CD4-positive, alpha-beta T cell (primary cell): ENCODE measurements around the gene MYH3. TPM values are rescaled to one million over a fixed set of nuclear protein-coding genes. Genes with fewer than 3 reads are reported as not detected.
"Not testable (repeated sequence)": the region's sequence is repeated elsewhere in the genome, so short reads cannot be mapped to it uniquely, and the experiment has no call there.

Experiments used
- ATAC-seq: fragments of 200-7000 bp; cut with Tn5 transposase; one replicate; pipeline ENCODE4 v1.10.0; 2022; ENCODE audit warnings: mild to moderate bottlenecking; ENCODE audit not compliant: poor library complexity
- CTCF ChIA-PET: fragments of 350-600 bp; sonication (Branson Sonifier 250); formaldehyde crosslinking; loops from one replicate; lab custom pipeline; 2021; ENCODE audit warnings: antibody characterized with exemption, inconsistent platforms; lab: Charles Lee
- POLR2A ChIA-PET: fragments of 350-600 bp; sonication (Branson Sonifier 250); formaldehyde crosslinking; loops from one replicate; lab custom pipeline; 2021; ENCODE audit warnings: antibody characterized with exemption, inconsistent platforms; lab: Charles Lee
- DNase-seq, 14 experiments: peaks; one replicate each; pipeline ENCODE4 v3.0.0-alpha.2; 2013 to 2020; ENCODE audit warnings: mixed read lengths in 2 of 14
- H3K27ac ChIP-seq, 2 donors: one replicate each; pipeline versions ENCODE4 v1.5.1 to v1.7.0; 2013; ENCODE audit warnings: low read length in 2 of 2, low read depth in 1 of 2, mild to moderate bottlenecking in 1 of 2
- H3K27me3 ChIP-seq, 2 experiments: 1 replicate in 1 of 2; 2 replicates in 1 of 2; pipeline versions ENCODE4 v1.6.1 to v1.7.0; 2013; ENCODE audit warnings: low read length in 2 of 2, control low read depth in 1 of 2, mild to moderate bottlenecking in 1 of 2, moderate library complexity in 1 of 2; ENCODE audit not compliant: insufficient read depth in 2 of 2, control insufficient read depth in 1 of 2
- H3K36me3 ChIP-seq: one replicate; pipeline ENCODE4 v1.6.1; 2013; ENCODE audit warnings: low read length, control low read depth; ENCODE audit not compliant: insufficient read depth
- H3K4me1 ChIP-seq: one replicate; pipeline ENCODE4 v1.6.1; 2013; ENCODE audit warnings: low read length, control low read depth; ENCODE audit not compliant: insufficient read depth
- H3K4me3 ChIP-seq: one replicate; pipeline ENCODE4 v1.5.1; 2013; ENCODE audit warnings: mild to moderate bottlenecking, low read length, moderate library complexity
- H3K9me3 ChIP-seq, 2 experiments: 1 replicate in 1 of 2; 2 replicates in 1 of 2; pipeline versions ENCODE4 v1.6.1 to v1.7.0; 2013; ENCODE audit warnings: low read length in 2 of 2, mild to moderate bottlenecking in 2 of 2, control low read depth in 1 of 2, moderate library complexity in 1 of 2; ENCODE audit not compliant: control insufficient read depth in 1 of 2, insufficient read depth in 1 of 2
- H3K27ac Mint-ChIP-seq: one replicate; pipeline ENCODE4 v1.8.0; 2020; ENCODE audit warnings: mixed read lengths
- H3K27me3 Mint-ChIP-seq: one replicate; pipeline ENCODE4 v1.8.0; 2021; ENCODE audit warnings: mixed read lengths
- H3K36me3 Mint-ChIP-seq: one replicate; pipeline ENCODE4 v1.8.0; 2021; ENCODE audit warnings: low read depth, mixed read lengths
- H3K4me1 Mint-ChIP-seq: one replicate; pipeline ENCODE4 v1.8.0; 2021; ENCODE audit warnings: low read depth, mixed read lengths
- H3K4me3 Mint-ChIP-seq: one replicate; pipeline ENCODE4 v1.8.0; 2020; ENCODE audit warnings: mild to moderate bottlenecking, mixed read lengths
- H3K9me3 Mint-ChIP-seq: one replicate; pipeline ENCODE4 v1.8.0; 2020; ENCODE audit warnings: mixed read lengths
- CTCF ChIP-seq: fragments of 200-600 bp; IDR thresholded peaks from one replicate; pipeline ENCODE4 v1.8.0; 2022; ENCODE audit warnings: antibody characterized with exemption, mild to moderate bottlenecking
- intact Hi-C, 2 experiments: fragments of 100-400 bp; cut with DNase I in 1 of 2; cut with micrococcal nuclease in 1 of 2; formaldehyde crosslinking; loops; one replicate each; pipeline versions ENCODE4 v1.15.1 to v1.9.0; 2023 to 2025; cut with DNase I, micrococcal nuclease
- total RNA-seq, 174 experiments: library from RNA in 2 of 174; stranded (reverse) in 2 of 174; gene quantifications; one replicate each; pipeline ENCODE4 v1.2.3 and lab custom pipeline; 2021 to 2026

The MYH3 gene
- total RNA-seq, 2 experiments from 2014 or later: 5.4 to 5.6 TPM

- H3K36me3 ChIP-seq: peaks cover 6% of the 10 kb centered on the region
- Mint-ChIP-seq H3K4me1 (peaks cover 72% of the 10 kb centered on the region), H3K9me3 (no peaks in the 10 kb centered on the region), H3K27me3 (no peaks in the 10 kb centered on the region), H3K4me3 (peak overlapping the region; percentile 84), H3K27ac (peak overlapping the region; percentile 95), H3K36me3 (peaks cover 68% of the 10 kb centered on the region)
- POLR2A ChIA-PET: interaction anchor here (0.8 to 2.1 kb wide), 9 partner anchors 12 to 1297 kb away, joined by 3 to 8 read pairs (median 5); partner anchors contain the start of genes TMEM220 and ZNF18
- CTCF ChIA-PET: interaction anchor here (1.8 kb wide), 1 partner anchor 16 kb away, joined by 10 read pairs; no protein-coding TSS in a partner anchor
- peak in 11 of 14 experiments; percentile 2 to 78 (median 15) for DNase-seq
- H3K9me3 ChIP-seq: no peaks in the 10 kb centered on the region
- intact Hi-C loops: loop anchor here in 1 of 2 experiments (5.0 kb wide), 1 partner anchor 1322 kb away; the partner anchor contains the start of gene MAP2K4
- peak; percentile 58 for ATAC-seq
- peaks cover 46% of the 10 kb centered on the region for H3K4me1 ChIP-seq
- TF ChIP-seq CTCF: no peak
- H3K4me3 ChIP-seq: peak overlapping the region; percentile 27
- H3K27me3 ChIP-seq: no peaks in the 10 kb centered on the region
- peak overlapping the region; percentile 59 to 67 for H3K27ac ChIP-seq
Observed at GRCh38 chr17:10699856-10700255, 42.7 kb upstream of the MYH3 start.

DNA sequence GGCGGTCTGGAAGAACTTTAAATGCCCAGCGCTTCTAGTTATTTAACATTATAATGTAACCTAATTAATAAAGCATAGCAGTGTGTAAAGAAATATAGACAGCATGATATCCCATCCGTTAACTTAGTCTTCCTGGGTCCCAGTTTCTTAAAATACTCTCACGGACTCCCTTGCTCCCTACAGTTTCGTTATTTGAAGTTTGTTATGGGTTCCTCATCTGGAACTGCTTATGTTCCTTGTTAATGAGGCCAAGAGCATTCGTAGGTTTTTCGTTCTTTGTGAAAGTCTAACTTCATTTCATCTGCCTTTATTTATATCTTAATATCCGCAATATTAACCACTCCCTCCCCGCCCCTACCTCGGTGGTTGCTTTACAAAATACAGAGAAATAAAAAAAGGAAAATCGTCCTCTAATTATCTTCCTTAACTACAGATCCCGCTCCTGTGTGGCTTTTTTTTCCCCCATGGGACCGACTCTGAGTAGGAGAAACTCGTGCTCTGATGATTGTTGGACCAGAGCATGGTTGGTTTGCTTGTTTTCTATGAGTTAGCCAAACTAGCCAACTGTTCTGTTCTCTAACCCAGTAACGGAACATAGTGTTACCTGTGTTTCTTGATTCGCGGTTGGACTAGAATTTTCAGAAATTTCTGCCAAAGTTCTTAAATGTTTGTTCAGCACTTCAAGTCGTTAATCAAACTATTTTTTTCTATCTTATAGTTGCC, 41.1 kb upstream of the MYH3 start:
- Mint-ChIP-seq H3K27me3 (no peaks in the 10 kb centered on the region), H3K4me1 (peaks cover 71% of the 10 kb centered on the region), H3K4me3 (peak overlapping the region; percentile 94), H3K36me3 (peaks cover 71% of the 10 kb centered on the region), H3K9me3 (no peaks in the 10 kb centered on the region), H3K27ac (peak overlapping the region; percentile 95)
- intact Hi-C loops: loop anchor here in 1 of 2 experiments (5.0 kb wide), 1 partner anchor 1324 kb away; the partner anchor contains the start of gene MAP2K4
- Histone ChIP-seq H3K4me3 (peak overlapping the region; percentile 81), H3K27me3 (no peaks in the 10 kb centered on the region), H3K4me1 (peaks cover 42% of the 10 kb centered on the region), H3K27ac (peak overlapping the region; percentile 84 to 95), H3K36me3 (peaks cover 15% of the 10 kb centered on the region), H3K9me3 (no peaks in the 10 kb centered on the region)
- TF ChIP-seq CTCF: no peak
- POLR2A ChIA-PET: interaction anchor here (1.0 to 2.1 kb wide), 2 partner anchors 32 to 39 kb away, joined by 3 to 7 read pairs; no protein-coding TSS in a partner anchor
- ATAC-seq (no peak), DNase-seq (peak in 2 of 14 experiments; percentile 2 to 25)
- CTCF ChIA-PET: no interaction called here

- no peak for TF ChIP-seq CTCF
- peaks cover 77% of the 10 kb centered on the region for H3K36me3 Mint-ChIP-seq
Observed at GRCh38 chr17:10697092-10698081, 40.3 kb upstream of the MYH3 start, which contains the start of the genes ADPRM and SCO1. ADPRM (plus strand) TSS chr17:10697594; CDS start chr17:10704927, 7,333 bp downstream. SCO1 (minus strand) TSS chr17:10697533; CDS start chr17:10697507, 26 bp downstream.

DNA sequence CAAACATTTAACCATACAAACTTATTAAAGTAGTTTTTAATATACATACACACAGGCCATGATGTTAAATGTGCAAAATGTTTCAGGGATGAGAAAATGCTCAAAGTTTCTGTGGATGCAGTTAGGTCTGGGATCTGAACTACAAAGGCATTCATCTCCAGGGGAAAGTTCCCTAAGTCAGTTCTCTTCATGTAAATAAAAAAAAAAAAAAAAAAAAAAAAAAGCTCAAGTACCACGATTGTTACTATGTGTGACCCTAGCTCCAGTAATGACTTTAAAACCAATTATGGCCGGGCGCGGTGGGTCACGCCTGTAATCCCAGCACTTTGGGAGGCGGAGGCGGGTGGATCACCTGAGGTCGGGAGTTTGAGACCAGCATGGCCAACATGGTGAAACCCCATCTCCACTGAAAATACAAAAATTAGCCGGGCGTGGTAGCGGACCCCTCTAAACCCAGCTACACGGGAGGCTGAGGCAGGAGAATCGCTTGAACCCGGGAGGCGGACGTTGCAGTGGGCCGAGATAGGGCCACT, 38.8 kb upstream of the MYH3 start:
- POLR2A ChIA-PET: interaction anchor here (1.5 to 1.9 kb wide), 2 partner anchors 34 to 149 kb away, joined by 6 to 7 read pairs; partner anchors contain the start of gene TMEM220
- Mint-ChIP-seq H3K4me1 (peaks cover 67% of the 10 kb centered on the region), H3K36me3 (peaks cover 81% of the 10 kb centered on the region), H3K27ac (peak overlapping the region; percentile 95), H3K4me3 (peak overlapping the region; percentile 94)
- Histone ChIP-seq H3K36me3 (peaks cover 37% of the 10 kb centered on the region), H3K4me1 (peaks cover 32% of the 10 kb centered on the region)
- H3K4me3 ChIP-seq, H3K27ac ChIP-seq, H3K9me3 Mint-ChIP-seq, DNase-seq, H3K27me3 Mint-ChIP-seq, H3K27me3 ChIP-seq, ATAC-seq, H3K9me3 ChIP-seq: not testable (repeated sequence)
- CTCF ChIA-PET: interaction anchor here (0.9 to 1.0 kb wide), 2 partner anchors 10 to 12 kb away, joined by 3 read pairs; no protein-coding TSS in a partner anchor
- intact Hi-C loops: loop anchor here in 1 of 2 experiments (5.0 kb wide), 1 partner anchor 1326 kb away; the partner anchor contains the start of gene MAP2K4

More at GRCh38 chr17:10697092-10698081, 40.3 kb upstream of the MYH3 start, which contains the start of the genes ADPRM and SCO1:
- H3K9me3 ChIP-seq: no peaks in the 10 kb centered on the region
- DNase-seq: peak; percentile 76 to 95 (median 86)
- peak within 1 kb of the TSS; percentile 81 for H3K4me3 ChIP-seq
- H3K27me3 ChIP-seq: no peaks in the 10 kb centered on the region
- H3K36me3 ChIP-seq: peaks cover 23% of the 10 kb centered on the region
- intact Hi-C loops: loop anchor here in 1 of 2 experiments (5.0 kb wide), 1 partner anchor 1325 kb away; the partner anchor contains the start of gene MAP2K4
- no peaks in the 10 kb centered on the region for H3K27me3 Mint-ChIP-seq
- H3K4me1 ChIP-seq: peaks cover 39% of the 10 kb centered on the region
- H3K27ac ChIP-seq: peak within 1 kb of the TSS; percentile 84 to 95
- peak within 1 kb of the TSS; percentile 95 for H3K27ac Mint-ChIP-seq
- CTCF ChIA-PET: no interaction called here
- POLR2A ChIA-PET: interaction anchor here (0.6 to 1.9 kb wide), 4 partner anchors 33 to 148 kb away, joined by 3 to 7 read pairs (median 4); partner anchors contain the start of gene TMEM220
- no peaks in the 10 kb centered on the region for H3K9me3 Mint-ChIP-seq
- peak within 1 kb of the TSS; percentile 94 for H3K4me3 Mint-ChIP-seq
- H3K4me1 Mint-ChIP-seq: peaks cover 70% of the 10 kb centered on the region
- ATAC-seq: peak; percentile 84
